Suprapubic skin (tissue), 4 donors: Measurements from ENCODE around the gene PRSS8. TPM values are rescaled to one million over a fixed set of nuclear protein-coding genes. Genes with fewer than 3 reads are reported as not detected.

Experiments
- DNase-seq, 2 donors: peaks; one replicate each; pipeline ENCODE4 v3.0.0-alpha.2; 2019; ENCODE audit warnings: low spot score in 2 of 2
- H3K27ac ChIP-seq: fragments of 200-600 bp; sonication (generic); one replicate; pipeline ENCODE4 v1.5.1; 2019
- H3K27me3 ChIP-seq: fragments of 200-600 bp; sonication (generic); one replicate; pipeline ENCODE4 v1.5.1; 2019
- H3K36me3 ChIP-seq: fragments of 200-600 bp; sonication (generic); one replicate; pipeline ENCODE4 v1.5.1; 2019
- H3K4me1 ChIP-seq: fragments of 200-600 bp; sonication (generic); one replicate; pipeline ENCODE4 v1.5.1; 2019
- H3K4me3 ChIP-seq: fragments of 200-600 bp; sonication (generic); one replicate; pipeline ENCODE4 v1.5.1; 2019; ENCODE audit warnings: mild to moderate bottlenecking
- H3K9me3 ChIP-seq: fragments of 200-600 bp; sonication (generic); one replicate; pipeline ENCODE4 v1.5.1; 2019
- EP300 ChIP-seq: sonication (generic); formaldehyde crosslinking; IDR thresholded peaks from one replicate; pipeline ENCODE4 v1.6.1; 2017; ENCODE audit warnings: antibody characterized with exemption
- POLR2A ChIP-seq, 2 donors: fragments of 450-650 bp; IDR thresholded peaks; one replicate each; pipeline ENCODE4 v1.6.1; 2017; ENCODE audit warnings: antibody characterized with exemption in 2 of 2, mild to moderate bottlenecking in 2 of 2, moderate library complexity in 2 of 2
- POLR2AphosphoS5 ChIP-seq, 3 donors: sonication (generic); formaldehyde crosslinking; IDR thresholded peaks; one replicate each; pipeline ENCODE4 v1.6.1; 2017; ENCODE audit warnings: antibody characterized with exemption in 3 of 3
- WGBS: methylation state at CpG from one replicate; pipeline ENCODE4 v1.1.5; 2018; 5-methylcytosine and 5-hydroxymethylcytosine counted together
- total RNA-seq, 4 donors: library from RNA; depleted of rRNA; stranded (reverse); fragments of >200 nt; gene quantifications; one replicate each; pipeline ENCODE4 v1.1.0, GENCODE V29; 2016
- TF ChIP-seq, protein P1 (sequence below), 2 donors: fragments of 200-600 bp in 1 of 2; fragments of 450-650 bp in 1 of 2; sonication (generic) in 1 of 2; IDR thresholded peaks; one replicate each; pipeline ENCODE4 v1.5.1; 2016 to 2019; ENCODE audit warnings: antibody characterized with exemption in 2 of 2, mild to moderate bottlenecking in 1 of 2, moderate library complexity in 1 of 2

The PRSS8 gene
- total RNA-seq, 4 donors from 2014 or later: 46.3 to 168 (median 140) TPM

DNA sequence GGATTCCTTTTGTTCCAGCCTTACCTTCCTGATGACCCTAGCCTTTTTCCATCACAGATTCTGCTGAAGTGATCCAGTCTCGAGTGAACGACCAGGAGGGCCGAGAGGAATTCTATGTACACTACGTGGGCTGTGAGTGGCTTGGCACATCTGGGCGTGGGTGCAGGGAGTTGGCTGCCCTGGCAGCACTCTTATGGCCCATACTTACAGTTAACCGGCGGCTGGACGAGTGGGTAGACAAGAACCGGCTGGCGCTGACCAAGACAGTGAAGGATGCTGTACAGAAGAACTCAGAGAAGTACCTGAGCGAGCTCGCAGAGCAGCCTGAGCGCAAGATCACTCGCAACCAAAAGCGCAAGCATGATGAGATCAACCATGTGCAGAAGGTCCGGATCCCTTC is 15.4 kb downstream of the PRSS8 start:
- TF ChIP-seq, protein P1, sequence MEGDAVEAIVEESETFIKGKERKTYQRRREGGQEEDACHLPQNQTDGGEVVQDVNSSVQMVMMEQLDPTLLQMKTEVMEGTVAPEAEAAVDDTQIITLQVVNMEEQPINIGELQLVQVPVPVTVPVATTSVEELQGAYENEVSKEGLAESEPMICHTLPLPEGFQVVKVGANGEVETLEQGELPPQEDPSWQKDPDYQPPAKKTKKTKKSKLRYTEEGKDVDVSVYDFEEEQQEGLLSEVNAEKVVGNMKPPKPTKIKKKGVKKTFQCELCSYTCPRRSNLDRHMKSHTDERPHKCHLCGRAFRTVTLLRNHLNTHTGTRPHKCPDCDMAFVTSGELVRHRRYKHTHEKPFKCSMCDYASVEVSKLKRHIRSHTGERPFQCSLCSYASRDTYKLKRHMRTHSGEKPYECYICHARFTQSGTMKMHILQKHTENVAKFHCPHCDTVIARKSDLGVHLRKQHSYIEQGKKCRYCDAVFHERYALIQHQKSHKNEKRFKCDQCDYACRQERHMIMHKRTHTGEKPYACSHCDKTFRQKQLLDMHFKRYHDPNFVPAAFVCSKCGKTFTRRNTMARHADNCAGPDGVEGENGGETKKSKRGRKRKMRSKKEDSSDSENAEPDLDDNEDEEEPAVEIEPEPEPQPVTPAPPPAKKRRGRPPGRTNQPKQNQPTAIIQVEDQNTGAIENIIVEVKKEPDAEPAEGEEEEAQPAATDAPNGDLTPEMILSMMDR (IDR thresholded peaks at IDR 0.05): no peak
- TF ChIP-seq POLR2A (IDR thresholded peaks at IDR 0.05): no peak
- TF ChIP-seq POLR2AphosphoS5 (IDR thresholded peaks at IDR 0.05): no peak
- no peaks in the 10 kb centered on the region for H3K27me3 ChIP-seq
- WGBS: 92% methylated on average over 16 of the region's 16 CpGs
- no peak overlapping the region for H3K4me3 ChIP-seq
- no peak overlapping the region for H3K27ac ChIP-seq
- H3K9me3 ChIP-seq: no peaks in the 10 kb centered on the region
- peaks cover 42% of the 10 kb centered on the region for H3K36me3 ChIP-seq
- H3K4me1 ChIP-seq: peaks cover 29% of the 10 kb centered on the region
- no peak for DNase-seq

DNA sequence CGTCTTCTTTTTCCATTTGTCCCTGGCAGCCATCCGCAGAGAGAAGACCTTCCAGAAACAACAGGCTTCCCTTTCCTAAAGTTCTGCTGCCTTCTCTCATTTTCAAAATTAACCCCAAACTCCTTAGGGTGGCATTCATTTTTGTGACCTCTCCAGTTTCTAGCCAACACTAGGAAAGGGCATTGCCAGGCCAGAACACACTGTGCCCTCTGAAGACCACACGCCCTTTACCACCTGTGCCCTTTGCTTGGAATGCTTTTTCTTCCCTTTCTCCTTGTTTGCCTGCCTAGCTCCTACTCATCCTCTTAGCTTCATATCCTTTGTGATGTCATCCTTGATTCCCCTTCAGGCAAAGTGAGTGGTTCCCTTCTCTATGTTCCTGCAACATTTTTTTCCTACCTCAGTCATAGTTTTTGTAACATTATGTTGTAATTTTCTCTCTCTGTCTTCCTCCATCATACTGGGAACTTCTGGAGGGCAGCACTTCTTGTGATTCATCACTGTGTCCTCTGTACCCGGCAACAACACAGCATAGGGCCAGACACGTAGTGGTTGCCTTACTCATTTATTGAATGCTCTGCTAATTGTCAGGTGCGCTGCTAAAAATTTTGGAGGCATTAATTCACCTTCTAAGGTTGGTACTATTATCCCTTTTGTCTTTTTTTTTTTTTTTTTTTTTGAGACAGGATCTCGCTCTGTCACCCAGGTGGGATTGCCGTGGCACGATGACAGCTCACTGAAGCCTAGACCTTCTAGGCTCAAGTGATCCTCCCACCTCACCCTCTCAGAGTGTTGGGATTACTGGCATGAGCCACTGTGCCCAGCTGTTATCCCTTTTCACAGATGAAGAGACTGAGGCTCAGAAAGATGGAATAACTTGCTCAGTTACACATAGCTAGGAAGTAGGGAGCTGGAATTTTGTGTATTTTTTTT is 17.0 kb downstream of the PRSS8 start:
- WGBS: 48% methylated on average over 9 of the region's 9 CpGs

DNA sequence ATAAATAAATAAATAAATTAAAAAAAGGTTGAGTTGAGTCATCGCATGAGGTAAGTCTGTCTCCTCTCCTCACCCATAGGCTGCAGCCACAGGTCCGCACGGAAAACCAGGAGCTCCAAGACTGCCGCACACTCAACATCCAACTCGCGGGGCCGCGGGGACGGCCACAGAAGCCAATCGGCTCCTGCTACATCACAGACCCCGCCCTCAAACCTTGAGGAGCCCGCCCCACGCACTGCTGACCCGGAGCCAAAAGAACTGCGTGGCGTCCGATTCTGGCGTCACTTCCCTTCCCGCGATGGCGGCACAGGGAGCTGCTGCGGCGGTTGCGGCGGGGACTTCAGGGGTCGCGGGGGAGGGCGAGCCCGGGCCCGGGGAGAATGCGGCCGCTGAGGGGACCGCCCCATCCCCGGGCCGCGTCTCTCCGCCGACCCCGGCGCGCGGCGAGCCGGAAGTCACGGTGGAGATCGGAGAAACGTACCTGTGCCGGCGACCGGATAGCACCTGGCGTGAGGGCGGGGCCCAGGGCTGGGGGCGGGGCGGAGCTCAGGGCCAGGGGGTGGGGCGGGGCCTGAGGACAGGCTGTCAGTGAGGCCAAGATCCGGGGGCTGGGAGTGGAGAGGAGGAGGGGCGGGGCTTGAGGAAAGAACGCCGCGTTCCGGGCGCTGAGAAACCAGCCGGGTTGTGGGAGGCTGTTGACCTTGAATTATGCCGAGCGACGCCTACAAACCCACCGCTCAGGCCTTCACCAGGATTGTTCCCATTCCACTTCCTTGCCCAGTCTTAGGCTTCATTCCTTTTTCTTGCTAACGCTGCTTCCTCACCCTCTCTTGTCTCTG is 17.9 kb downstream of the PRSS8 start, which contains the start of gene KAT8:
KAT8 (plus strand) TSS at position 281 of the 839 bp plus-strand sequence; CDS start at position 299, 18 bp downstream.
- Histone ChIP-seq H3K27me3 (no peaks in the 10 kb centered on the region), H3K36me3 (peaks cover 33% of the 10 kb centered on the region), H3K4me1 (peaks cover 51% of the 10 kb centered on the region), H3K9me3 (no peaks in the 10 kb centered on the region), H3K27ac (peak within 1 kb of the TSS; percentile 99), H3K4me3 (peak within 1 kb of the TSS; percentile 77)
- DNase-seq: peak; percentile 99
- TF ChIP-seq, protein P1 (IDR thresholded peaks at IDR 0.05): no peak
- peak; percentile 24 to 82 for TF ChIP-seq POLR2A (IDR thresholded peaks at IDR 0.05)
- no peak for TF ChIP-seq EP300
- peak in 2 of 3 donors; percentile 58 to 72 for TF ChIP-seq POLR2AphosphoS5 (IDR thresholded peaks at IDR 0.05)
- under 1% methylated on average over 30 of the region's 68 CpGs for WGBS

More for the DNA sequence above, 17.0 kb downstream of the PRSS8 start:
- no peaks in the 10 kb centered on the region for H3K9me3 ChIP-seq
- peaks cover 42% of the 10 kb centered on the region for H3K4me1 ChIP-seq
- H3K36me3 ChIP-seq: peaks cover 41% of the 10 kb centered on the region
- peak overlapping the region; percentile 77 for H3K4me3 ChIP-seq
- no peak for DNase-seq
- TF ChIP-seq, protein P1 (IDR thresholded peaks at IDR 0.05): no peak
- TF ChIP-seq POLR2AphosphoS5 (IDR thresholded peaks at IDR 0.05): peak in 1 of 3 donors; percentile 5
- H3K27ac ChIP-seq: peak overlapping the region; percentile 99
- no peaks in the 10 kb centered on the region for H3K27me3 ChIP-seq

DNA sequence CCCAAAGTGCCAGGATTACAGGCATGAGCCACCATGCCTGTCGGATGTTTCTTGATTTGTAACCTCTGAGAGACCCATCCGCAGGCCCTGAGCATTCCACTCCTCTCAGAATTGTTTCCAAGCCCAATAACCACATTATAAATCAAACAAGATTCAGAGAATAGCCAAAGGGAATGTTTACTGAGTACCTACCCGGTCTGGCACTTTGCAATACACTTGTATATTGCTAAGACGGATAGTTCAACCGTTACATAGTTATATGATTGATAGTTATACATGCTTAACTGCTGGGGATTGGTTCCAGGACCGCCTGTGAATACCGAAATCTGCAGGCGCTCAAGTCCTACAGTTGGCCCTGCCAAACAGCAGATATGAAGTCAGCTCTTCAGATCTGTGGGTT is 21.1 kb downstream of the PRSS8 start:
- H3K4me1 ChIP-seq: peaks cover 74% of the 10 kb centered on the region

DNA sequence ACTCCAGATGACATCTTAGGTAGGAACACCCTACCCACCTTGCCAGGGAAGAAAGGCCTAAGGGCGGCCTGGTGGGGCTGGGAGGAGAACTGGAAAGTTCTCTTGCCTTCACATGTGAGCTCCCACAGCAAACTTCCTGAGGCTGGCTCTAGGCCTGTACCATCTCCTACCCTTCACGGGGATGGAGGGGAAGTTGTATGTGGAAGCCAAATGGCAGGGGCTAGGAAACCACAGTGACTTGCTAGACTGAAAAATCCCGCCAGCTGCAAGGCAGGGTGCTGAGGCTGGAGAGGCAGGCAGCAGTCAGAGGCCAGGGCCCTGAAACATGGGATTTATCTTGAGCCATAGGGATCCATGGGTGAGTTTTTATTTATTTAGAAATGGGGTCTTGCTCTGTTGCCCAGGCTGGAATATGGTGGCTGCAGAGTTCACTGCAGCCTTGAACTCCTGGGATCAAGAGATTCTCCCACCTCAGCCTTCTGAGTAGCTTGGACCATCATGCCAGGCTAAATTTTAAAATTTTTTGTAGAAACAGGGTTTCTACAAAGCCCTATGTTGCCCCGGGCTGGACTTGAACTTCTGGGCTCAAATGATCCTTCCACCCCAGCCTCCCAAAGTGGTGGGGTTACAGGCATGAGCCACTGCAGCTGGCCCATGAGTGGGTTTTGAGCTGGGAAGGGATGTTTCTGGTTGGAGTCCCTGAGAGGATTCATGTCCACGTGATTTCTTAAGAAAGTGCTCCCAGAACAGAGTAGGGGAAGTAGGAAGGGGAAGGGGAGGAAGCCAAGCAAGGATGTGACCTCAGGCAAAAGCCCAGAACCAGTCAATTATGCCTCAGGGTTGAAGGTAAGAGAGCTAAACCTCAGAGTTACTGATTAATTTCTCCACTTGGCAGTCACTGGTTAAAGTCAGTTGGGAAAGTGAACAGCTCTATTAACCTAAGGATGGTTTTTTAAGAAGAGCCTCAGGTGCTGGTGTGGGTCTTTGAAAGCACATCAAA is 22.1 kb downstream of the PRSS8 start:
- H3K9me3 ChIP-seq: no peaks in the 10 kb centered on the region
- no peak overlapping the region for H3K4me3 ChIP-seq
- H3K27ac ChIP-seq: peak overlapping the region; percentile 57
- peaks cover 74% of the 10 kb centered on the region for H3K4me1 ChIP-seq
- no peak for DNase-seq
- 48% methylated on average over 5 of the region's 5 CpGs for WGBS
- H3K36me3 ChIP-seq: peaks cover 34% of the 10 kb centered on the region
- no peaks in the 10 kb centered on the region for H3K27me3 ChIP-seq
- TF ChIP-seq POLR2AphosphoS5 (IDR thresholded peaks at IDR 0.05): no peak
- no peak for TF ChIP-seq EP300
- TF ChIP-seq, protein P1 (IDR thresholded peaks at IDR 0.05): no peak
- TF ChIP-seq POLR2A (IDR thresholded peaks at IDR 0.05): no peak

More for the DNA sequence above, 21.1 kb downstream of the PRSS8 start:
- Histone ChIP-seq H3K27ac (peak overlapping the region; percentile 57), H3K9me3 (no peaks in the 10 kb centered on the region), H3K36me3 (peaks cover 34% of the 10 kb centered on the region), H3K4me3 (no peak overlapping the region), H3K27me3 (no peaks in the 10 kb centered on the region)
- 28% methylated on average over 8 of the region's 8 CpGs for WGBS
- DNase-seq: no peak
- TF ChIP-seq POLR2AphosphoS5 (IDR thresholded peaks at IDR 0.05): no peak
